GM18907 (cell line): ENCODE results near the gene TTLL1.
A peak's percentile ranks its signal among the peaks of the same experiment; 100 is the strongest.
"Not testable (repeated sequence)": the region's sequence is repeated elsewhere in the genome, so short reads cannot be mapped to it uniquely, and the experiment has no call there.

Source experiments
- ATAC-seq: cut with Tn5 transposase; IDR thresholded peaks from one replicate; pipeline ENCODE4 v1.9.1; 2021; ENCODE audit warnings: mild to moderate bottlenecking, moderate library complexity; ENCODE audit not compliant: unreplicated experiment

The TTLL1 gene

DNA sequence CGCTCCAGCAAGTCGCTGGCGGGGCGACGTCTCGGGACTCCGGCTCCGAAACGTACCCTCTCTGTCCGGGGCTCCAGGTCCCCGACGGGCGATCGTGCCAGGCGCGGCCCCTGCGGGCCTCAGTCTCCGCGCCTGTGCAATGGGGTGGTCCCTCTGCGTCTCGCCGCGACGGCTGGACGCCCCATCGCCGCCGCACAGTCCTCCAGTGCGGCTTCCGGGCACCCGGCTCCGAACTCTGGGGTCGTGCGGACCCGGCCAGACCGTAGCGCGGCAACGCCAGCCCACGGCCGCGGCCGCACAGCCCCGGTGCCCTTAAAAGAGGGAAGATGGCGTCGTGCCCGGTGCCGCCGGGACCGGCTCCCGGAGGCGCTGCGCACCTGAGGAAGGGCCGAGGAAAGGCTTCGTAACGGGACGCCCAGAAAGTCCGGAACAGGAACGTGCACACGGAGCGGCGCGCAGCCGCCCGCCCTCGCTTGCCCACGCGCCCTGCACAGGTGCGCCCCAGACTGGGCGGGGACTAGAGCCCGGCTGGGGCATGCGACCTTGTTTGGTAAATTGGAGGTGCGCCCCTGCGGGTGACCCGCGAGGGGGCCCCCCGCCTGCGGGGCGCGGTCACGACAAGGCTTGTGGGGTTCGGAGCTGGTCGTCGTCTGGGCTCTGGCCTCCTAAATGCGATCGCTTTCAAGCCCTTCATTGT is 21.9 kb upstream of the TTLL1 start:
- no peak for ATAC-seq

DNA sequence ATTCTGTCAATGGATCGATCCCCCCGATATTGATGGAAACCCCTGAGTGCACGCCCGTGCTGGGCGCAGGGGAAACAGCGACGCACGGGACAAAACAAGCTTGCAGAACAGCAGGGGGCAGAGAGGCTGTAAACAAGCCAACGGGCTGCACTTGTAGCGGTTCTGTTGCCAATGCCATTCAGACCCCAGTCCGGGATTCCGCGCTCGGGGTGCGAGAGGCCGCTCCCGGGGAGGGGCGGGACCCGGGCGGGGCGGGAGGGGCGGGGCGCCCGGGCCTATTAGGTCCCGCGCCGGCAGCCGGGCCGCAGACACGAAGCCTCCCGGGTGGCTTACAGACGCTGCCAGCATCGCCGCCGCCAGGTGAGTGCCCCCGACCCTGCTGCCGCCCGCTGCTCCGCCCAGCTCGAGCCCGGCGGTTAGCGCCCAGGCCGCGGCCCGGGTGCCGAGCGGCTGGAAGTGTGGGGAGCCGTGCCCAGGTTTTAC is 21.3 kb upstream of the TTLL1 start, which contains the start of gene BIK:
BIK (plus strand) TSS at position 307 of the 483 bp plus-strand sequence. CDS start 13,273 bp downstream, outside the sequence.
- no peak for ATAC-seq

DNA sequence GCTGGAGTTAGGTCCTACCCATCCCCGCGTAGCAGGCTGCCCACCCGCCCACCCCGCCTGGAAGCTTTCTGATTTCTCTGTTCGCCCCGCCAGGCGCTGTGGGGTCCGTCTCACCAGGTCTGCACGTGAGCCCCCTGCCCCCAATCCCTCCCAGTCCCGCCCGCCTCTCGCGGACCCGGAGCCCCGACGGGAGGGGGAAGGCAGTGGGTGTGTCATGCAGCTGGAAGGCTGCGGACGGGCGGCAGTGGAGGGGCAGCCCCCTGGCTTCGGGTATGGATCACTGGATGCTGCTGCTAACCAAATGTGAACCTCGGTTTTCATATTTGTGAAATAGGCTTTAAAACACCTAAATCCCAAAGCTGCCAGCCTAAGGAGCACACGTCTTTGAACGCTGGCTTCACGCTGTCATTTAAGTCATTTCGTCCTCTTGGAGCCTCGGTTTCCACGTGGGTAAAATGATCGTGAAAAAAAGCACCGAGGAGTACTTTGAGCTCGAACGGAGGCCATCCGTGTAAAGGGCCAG is 20.8 kb upstream of the TTLL1 start:
- no peak for ATAC-seq

DNA sequence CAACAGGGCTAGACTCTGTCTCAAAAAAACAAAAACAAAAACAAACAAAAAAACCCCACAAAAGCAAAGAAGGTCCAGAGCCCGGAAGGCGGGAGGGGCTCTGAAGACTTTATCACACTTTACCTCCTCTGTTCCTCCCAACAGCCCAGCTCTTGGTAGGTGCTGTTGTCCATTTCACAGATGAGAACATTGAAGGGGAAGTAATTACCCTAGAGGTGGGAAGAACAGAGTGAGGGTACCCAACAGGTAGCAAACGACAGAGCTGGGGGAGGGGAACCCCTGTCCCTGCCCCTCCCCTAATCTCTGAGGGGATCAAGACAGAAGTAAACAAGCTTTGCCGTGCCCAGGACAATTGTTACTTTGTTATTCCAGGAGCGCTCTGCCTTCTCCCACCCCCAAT is 20.3 kb upstream of the TTLL1 start:
- ATAC-seq, result no peak

DNA sequence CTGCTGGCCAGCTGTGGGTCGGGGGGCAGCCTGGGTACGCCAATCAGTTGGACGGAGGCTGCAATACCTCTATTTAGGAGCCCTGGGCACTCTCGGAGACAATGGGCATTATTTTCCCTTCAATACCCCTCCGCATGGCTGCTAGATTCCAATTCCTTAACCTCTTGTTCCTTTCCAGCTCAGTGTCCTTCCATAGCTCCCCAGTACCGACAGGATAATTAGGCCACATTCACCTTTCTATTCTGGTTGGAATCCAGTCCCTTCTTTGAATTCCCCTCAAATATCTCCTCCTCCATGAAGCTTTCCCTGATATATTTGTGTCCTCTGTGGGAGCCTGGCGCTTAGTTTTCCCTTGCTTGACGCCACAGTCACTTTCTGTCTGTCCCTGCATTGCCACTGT is 17.1 kb upstream of the TTLL1 start:
- no peak for ATAC-seq

DNA sequence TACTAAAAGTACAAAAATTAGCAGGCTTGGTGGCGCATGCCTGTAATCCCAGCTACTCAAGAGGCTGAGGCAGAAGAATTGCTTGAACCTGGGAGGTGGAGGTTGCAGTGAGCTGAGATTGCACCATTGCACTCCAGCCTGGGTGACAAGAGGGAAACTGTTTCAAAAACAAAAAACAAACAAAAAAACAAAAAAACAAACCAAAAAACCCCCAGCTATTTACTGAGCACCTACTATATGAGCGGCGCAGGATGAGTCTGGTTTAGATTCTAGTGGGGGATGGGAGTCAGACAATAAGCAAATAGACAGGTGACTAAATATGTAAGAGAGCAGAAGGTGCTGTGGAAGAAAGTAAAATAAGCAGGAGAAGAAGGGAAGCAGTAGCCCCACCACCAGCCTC is 15.8 kb upstream of the TTLL1 start:
- ATAC-seq, result not testable (repeated sequence)

DNA sequence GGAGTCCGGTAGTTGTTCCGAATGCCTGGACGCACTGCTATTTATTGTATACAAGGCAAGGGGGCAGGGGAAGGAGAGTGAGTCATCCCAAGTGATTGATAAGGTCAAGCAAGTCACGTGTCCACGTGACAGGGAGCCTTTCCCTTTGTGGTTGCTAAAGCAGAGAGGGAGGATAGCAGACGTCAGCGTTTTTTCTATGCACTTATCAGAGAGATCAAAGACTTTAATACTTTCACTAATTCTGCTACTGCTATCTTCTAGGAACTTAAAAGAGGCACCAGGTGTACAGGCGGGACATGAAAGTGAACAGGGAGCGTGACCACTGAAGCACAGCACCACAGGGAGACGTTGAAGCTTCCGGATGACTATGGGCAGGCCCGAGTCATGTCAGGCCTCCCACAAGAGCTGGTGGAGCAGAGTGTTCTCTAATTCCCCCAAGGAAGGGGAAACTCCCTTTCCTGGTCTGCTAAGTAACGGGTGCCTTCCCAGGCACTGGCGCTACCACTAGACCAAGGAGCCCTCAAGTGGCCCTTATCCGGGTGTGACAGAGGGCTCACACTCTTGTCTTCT is 14.9 kb upstream of the TTLL1 start:
- ATAC-seq, result not testable (repeated sequence)

DNA sequence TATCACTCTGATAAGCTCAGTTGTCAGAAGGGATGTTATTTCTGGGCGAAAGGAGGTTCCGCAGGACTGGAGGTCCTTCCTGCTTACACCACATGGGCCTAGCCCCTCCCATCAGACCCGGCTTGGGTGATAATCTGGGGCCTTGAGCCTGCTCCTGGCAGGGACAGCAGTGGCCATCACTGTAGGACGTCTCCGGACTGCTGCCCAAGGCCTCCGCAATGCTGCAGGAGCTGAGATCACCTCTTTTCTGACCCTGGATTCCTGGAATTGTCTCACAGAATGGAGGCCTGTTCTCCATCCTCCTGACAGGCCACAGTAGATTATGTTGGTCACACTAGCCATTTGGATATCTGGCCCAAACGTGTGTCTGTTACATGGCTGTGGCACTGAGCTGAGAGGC is 12.1 kb upstream of the TTLL1 start:
- no peak for ATAC-seq

DNA sequence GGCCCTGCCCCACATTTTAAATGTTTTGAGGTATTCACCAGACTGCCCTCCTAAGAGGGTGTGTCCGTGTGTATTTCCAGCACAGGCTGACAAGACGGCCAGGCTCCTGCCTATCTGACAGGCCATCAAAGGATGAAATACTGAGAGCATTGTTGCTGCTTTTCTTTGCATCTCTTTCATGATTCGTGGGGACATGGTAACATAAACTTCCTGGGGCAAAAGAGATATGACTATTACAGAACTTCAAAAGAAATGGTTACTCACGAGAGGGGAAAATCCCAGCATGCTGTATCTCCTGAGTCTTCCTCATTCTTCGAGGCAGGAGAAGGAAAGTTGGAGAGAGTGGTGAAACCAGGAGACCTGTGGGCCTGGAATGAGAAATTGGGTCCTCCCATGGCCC is 11.0 kb upstream of the TTLL1 start:
- ATAC-seq, result no peak

DNA sequence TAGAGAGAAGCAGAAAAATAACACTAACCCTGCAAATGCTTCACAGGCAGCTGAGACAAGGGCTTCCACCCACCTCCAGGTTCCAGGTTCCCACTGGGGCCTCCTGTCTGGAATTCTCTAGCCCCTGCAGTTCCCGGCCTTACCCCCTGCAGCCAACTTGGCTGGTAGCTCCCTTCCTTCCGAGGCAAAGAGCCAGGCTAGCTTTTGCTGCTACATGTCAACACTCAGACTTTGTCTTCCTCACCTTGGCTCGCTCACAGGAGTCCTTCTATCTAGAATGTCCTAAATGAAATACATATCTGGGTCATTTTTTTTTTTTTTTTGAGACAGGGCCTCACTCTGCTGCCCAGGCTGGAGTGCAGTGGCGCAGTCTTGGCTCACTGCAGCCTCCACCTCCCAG is 9.9 kb upstream of the TTLL1 start:
- no peak for ATAC-seq

DNA sequence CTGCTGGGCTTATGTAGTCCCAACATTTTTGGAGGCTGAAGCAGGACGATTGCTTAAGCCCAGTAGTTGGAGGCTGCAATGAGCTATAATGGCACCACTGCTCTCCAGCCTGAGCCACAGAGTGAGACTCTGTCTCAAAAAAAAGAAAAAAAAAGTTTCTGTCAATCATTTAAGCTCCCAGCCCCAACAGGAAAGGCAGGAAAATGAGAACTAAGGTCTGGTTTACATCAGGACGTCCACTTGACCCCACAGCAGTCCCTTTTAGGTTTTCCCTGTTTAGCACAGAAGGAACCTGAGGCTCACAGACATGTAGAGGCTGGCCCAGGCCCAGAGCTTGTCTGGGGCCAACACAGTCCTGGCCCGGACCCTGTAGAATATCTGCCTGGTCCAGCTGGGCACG is 9.2 kb upstream of the TTLL1 start:
- ATAC-seq, result no peak

DNA sequence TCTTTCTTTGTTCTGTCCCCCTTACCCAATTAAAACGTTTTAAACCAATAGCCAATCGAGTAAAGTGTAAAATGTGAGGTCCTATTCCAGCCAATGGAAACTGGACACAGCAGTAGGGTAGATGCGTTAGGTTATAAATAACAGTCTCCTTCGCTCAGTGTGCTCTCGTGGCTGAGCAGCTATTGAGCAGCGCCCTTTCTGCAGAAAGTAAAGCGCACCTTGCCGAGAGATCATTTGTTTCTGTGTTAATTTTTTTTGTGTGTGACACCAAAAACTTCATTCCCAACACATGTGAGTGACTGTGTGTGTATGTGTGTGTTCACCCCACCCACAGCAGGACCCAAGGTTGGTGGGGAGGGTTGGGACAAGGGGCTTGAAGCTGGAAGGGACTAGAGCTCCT is 7.2 kb upstream of the TTLL1 start:
- ATAC-seq, result no peak

DNA sequence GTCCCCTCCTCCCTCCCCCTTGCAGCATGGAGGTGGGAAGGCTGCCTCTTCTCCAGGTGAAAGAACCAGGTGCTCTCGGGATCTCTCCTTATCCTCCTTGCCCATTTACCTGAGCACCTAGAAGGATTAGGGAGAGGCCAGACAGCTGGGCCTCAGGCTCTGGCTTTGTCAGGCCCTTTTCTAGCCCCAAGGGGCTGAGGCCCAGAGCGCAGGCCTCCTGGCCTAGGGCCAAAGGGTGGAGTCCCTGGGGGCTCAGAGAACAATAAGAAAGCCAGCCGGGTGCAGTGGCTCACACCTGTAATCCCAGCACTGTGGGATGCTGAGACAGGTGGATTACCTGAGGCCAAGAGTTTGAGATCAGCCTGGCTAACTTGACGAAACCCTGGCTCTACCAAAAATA is 5.4 kb upstream of the TTLL1 start:
- ATAC-seq, result no peak

DNA sequence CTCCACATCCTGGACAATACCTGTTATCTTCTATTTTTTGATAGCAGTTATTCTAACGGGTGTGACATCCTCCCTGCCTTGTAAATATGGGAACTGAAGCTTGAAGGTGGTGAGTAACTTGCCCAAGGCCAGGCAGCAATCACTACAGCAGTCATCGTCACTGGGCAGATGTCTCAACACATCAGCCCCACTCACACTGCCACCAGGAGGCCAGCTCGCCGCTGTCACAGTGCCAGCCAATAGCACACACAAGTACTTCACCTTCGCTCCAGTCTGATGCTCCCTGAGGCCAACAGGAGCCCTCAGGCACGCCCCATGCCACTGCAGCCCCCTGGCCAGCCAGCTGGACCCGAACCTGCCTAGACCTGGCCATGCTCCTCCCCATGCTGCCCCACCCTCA is 4.9 kb upstream of the TTLL1 start:
- no peak for ATAC-seq

DNA sequence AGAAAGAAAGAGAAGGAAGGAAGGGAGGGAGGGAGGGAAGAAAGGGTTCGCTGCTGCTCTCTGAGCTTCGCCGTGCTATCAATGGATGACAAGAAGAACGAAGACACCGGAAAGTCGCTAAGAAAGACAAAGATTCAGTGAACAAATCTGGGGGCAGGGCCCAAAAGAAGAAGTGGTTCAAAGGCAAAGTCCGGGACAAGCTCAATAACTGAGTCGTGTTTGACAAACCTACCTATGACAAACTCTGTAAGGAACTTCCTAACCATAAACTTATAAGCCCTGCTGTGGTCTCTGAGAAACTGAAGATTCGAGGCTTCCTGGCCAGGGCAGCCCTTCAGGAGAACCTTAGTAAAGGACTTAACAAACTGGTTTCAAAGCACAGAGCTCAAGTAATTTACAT is 2.9 kb upstream of the TTLL1 start:
- no peak for ATAC-seq

DNA sequence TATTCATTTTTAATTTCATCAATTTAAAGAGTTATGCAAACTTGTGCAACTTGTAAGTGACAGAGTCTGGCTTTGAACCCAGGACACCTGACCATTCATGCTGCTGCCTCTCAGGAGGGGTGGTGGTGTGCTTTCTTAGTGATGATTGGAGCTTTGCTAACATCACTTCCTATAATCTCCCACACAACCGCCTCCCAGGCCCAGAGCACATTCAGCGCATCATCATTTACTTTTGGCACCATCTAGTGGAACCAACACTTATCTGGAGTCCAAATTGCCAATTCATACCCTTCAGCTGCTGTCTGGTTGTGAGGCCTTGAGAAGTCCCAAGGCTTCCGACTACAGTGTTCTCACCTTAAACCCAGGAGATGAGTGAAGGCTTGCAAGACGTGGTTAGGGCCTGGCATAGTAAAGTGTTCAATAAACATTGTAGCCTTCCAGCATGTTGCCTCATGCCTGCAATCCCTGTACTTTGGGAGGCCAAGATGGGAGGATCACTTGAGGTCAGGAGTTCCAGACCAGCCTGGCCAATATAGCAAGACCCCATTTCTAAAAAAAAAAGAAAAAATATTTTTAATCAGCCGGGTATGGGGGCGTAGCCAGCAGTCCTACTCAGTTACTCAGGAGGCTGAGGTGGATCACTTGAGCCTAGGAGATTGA is 1.1 kb upstream of the TTLL1 start:
- ATAC-seq, result no peak

DNA sequence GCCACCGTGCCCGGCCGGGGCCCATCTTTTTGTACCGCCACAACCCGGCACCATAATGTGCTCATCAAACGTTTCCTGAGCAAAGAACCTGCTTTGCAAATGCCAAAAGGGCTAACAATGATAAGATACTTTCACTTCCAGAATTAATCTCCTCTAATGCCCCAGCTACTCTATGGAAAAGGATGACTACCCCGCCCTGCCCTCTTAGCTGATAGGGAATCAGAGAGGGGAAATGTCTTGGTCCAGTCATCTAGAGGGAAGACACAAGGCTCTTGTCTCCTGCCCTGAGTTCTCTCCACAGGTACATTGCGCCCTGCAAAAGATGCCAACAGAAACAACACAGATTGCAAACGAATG is 586 bp downstream of the TTLL1 start:
- ATAC-seq, result peak; percentile 17

DNA sequence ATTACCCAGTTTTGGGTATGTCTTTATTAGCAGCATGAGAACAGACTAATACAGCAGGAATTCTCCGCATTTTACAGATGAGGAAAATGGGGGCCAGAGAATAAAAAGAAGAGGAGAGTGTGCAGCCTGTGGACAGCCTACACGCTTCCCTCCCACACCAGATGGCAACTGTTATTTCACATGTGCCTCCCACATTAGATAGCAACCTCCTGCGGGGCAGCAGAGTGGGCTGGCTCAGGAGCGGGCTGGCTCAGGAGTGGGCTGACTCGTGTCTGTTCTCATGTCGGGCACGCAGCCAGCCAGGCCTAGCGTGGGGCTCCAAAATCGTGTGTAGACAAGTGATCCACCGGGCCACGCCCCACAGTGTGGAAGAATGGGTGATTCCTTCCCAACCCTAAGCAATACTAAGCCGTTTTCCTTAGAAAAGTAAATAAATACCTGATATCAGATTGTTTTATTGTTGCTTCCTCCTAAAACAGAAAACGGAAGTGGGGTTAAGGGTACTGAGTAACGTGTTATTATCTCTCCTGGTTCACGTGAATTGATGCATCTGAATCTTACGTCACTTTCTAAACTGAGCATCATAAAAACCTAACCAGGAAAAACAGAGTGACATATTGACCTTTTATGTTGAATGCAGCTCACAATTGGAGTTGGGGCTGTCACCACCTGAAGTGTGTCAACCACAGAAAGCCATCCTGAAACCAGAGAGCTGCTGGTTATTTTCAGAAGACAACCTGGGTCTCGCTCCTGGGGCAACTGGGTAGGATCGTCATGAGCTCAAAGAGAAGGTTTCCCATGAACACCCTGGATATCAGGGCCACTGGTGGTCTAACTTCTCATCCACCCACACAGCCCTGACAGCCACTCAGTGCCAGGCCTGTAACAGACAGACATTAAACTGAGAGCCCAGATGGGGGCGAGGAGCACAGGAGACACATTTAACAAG is 3.3 kb downstream of the TTLL1 start:
- ATAC-seq, result no peak

DNA sequence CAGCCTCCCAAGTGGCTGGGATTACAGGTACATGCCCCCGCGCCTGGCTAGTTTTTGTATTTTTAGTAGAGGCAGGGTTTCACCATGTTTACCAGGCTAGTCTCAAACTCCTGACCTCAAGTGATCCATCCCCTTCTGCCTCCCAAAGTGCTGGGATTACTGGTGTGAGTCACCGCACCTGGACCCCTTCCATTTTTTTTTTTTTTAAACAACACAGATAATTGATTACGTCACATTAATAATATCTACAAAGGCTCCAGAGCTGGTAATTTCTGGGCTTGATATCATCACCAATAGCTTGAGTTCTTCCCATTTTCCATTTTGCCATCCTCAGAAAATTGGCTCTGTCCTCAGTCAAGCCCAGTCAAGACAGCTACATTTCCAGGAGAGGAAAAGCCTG is 7.2 kb downstream of the TTLL1 start:
- ATAC-seq, result no peak

DNA sequence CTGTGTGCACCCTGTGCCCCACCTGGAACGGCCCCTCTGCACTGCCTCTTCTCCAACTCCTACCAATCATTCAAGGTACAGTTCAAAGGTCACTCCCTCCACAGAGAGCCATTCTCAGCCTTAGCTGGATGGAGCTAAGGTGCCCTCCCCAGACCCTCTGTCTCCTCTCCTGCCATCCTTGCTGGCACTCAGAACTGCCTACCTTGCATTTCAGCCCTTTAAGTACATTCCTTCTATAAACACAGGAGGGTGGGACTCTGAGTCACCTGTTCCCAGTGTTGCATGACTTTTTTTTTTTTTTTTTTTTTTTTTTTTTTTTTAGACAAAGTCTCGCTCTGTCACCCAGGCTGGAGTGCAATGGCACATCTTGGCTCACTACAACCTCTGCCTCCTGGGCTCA is 8.6 kb downstream of the TTLL1 start:
- ATAC-seq, result no peak

DNA sequence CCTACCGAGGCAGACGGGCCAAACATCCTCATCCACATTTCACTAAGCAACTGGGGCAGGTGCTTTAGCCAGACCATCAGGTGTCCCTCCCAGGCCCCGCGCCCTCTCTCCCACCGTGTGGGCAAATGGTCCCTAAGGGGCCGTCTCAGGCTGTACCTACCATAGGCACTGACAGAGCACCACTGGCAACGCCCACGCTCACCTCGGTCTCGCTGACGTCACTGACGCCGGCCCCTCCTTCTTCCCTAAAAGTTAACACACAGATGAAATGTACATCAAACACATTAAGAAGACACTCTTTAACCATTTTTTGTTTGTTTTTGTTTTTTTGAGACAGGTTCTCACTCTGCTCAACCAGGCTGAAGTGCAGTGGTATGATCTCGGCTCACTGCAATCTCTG is 9.4 kb downstream of the TTLL1 start:
- no peak for ATAC-seq
